WTC11 (cell line): Measurements from ENCODE around the gene RAPGEF5. TPM values are rescaled to one million over a fixed set of nuclear protein-coding genes. Genes with fewer than 3 reads are reported as not detected.

Experiments used
- ATAC-seq: fragments of 200-7000 bp; cut with Tn5 transposase; 2 replicates; pipeline ENCODE4 v1.10.0; 2021; ENCODE audit warnings: mild to moderate bottlenecking, moderate library complexity
- CTCF ChIA-PET: fragments of 300-600 bp; sonication (Branson Sonifier 250); formaldehyde crosslinking; loops from one replicate; lab custom pipeline; 2021; ENCODE audit warnings: antibody characterized with exemption; lab: Charles Lee
- POLR2A ChIA-PET: fragments of 350-600 bp; sonication (Branson Sonifier 250); formaldehyde crosslinking; loops from one replicate; lab custom pipeline; 2021; ENCODE audit warnings: antibody characterized with exemption; lab: Charles Lee
- DNase-seq: peaks from one replicate; pipeline ENCODE4 v3.0.0; 2021; ENCODE audit warnings: low spot score
- H3K27ac Mint-ChIP-seq: 2 replicates; pipeline ENCODE4 v1.8.0; 2021; ENCODE audit warnings: mixed read lengths
- H3K27me3 Mint-ChIP-seq: 2 replicates; pipeline ENCODE4 v1.8.0; 2021; ENCODE audit warnings: low read depth, mild to moderate bottlenecking, moderate library complexity, mixed read lengths
- H3K36me3 Mint-ChIP-seq: 2 replicates; pipeline ENCODE4 v1.8.0; 2021; ENCODE audit warnings: mixed read lengths
- H3K4me1 Mint-ChIP-seq: 2 replicates; pipeline ENCODE4 v1.8.0; 2022; ENCODE audit warnings: mixed read lengths
- H3K4me3 Mint-ChIP-seq: 2 replicates; pipeline ENCODE4 v1.8.0; 2021; ENCODE audit warnings: mild to moderate bottlenecking, moderate library complexity, mixed read lengths
- H3K9me3 Mint-ChIP-seq: 2 replicates; pipeline ENCODE4 v1.8.0; 2021; ENCODE audit warnings: mixed read lengths
- ATF1 ChIP-seq: sonication (generic); formaldehyde crosslinking; IDR thresholded peaks from 2 replicates; pipeline ENCODE4 v1.8.1; 2023; ENCODE audit warnings: mild to moderate bottlenecking, moderate library complexity, missing genetic modification reagents
- E2F1 ChIP-seq: sonication (generic); formaldehyde crosslinking; IDR thresholded peaks from 2 replicates; pipeline ENCODE4 v1.8.0; 2022; ENCODE audit warnings: mild to moderate bottlenecking, missing genetic modification reagents
- EMX1 ChIP-seq: fragments of 250-450 bp; sonication (Bioruptor Pico); IDR thresholded peaks from 2 replicates; pipeline ENCODE4 v1.8.0; 2021; ENCODE audit warnings: mild to moderate bottlenecking
- ETV6 ChIP-seq: sonication (generic); formaldehyde crosslinking; IDR thresholded peaks from 2 replicates; pipeline ENCODE4 v1.8.1; 2022; ENCODE audit warnings: mild to moderate bottlenecking, missing genetic modification reagents
- JAZF1 ChIP-seq: fragments of 250-450 bp; sonication (Bioruptor Pico); IDR thresholded peaks from 2 replicates; pipeline ENCODE4 v1.9.0; 2021; ENCODE audit warnings: moderate library complexity, mild to moderate bottlenecking, inconsistent platforms
- MAX ChIP-seq: sonication (generic); formaldehyde crosslinking; IDR thresholded peaks from 2 replicates; pipeline ENCODE4 v1.8.0; 2022; ENCODE audit warnings: mild to moderate bottlenecking, missing genetic modification reagents
- NFATC4 ChIP-seq: fragments of 250-450 bp; sonication (Bioruptor Pico); IDR thresholded peaks from 2 replicates; pipeline ENCODE4 v1.9.0; 2021; ENCODE audit warnings: mild to moderate bottlenecking
- NFE2L1 ChIP-seq: sonication (generic); formaldehyde crosslinking; IDR thresholded peaks from 2 replicates; pipeline ENCODE4 v1.8.1; 2023; ENCODE audit warnings: missing genetic modification reagents
- RORB ChIP-seq: fragments of 250-450 bp; sonication (Bioruptor Pico); IDR thresholded peaks from 2 replicates; pipeline ENCODE4 v1.9.0; 2021; ENCODE audit warnings: mild to moderate bottlenecking
- SMAD3 ChIP-seq: sonication (generic); formaldehyde crosslinking; IDR thresholded peaks from 2 replicates; pipeline ENCODE4 v1.8.0; 2022; ENCODE audit warnings: missing genetic modification reagents, mild to moderate bottlenecking, borderline replicate concordance
- ZNF121 ChIP-seq: sonication (generic); formaldehyde crosslinking; IDR thresholded peaks from 2 replicates; pipeline ENCODE4 v1.8.0; 2023; ENCODE audit warnings: missing genetic modification reagents
- ZNF138 ChIP-seq: sonication (generic); formaldehyde crosslinking; conservative IDR thresholded peaks from 2 replicates; pipeline ENCODE4 v1.8.1; 2022; ENCODE audit warnings: mild to moderate bottlenecking, moderate library complexity, missing genetic modification reagents
- ZNF263 ChIP-seq: sonication (generic); formaldehyde crosslinking; IDR thresholded peaks from 2 replicates; pipeline ENCODE4 v1.8.1; 2022; ENCODE audit warnings: low read depth, mild to moderate bottlenecking, moderate library complexity, missing genetic modification reagents
- ZNF317 ChIP-seq: sonication (generic); formaldehyde crosslinking; IDR thresholded peaks from 2 replicates; pipeline ENCODE4 v1.8.1; 2023; ENCODE audit warnings: low read depth, mild to moderate bottlenecking, moderate library complexity, missing genetic modification reagents, borderline replicate concordance
- ZNF425 ChIP-seq: fragments of 250-450 bp; sonication (Bioruptor Pico); conservative IDR thresholded peaks from 2 replicates; pipeline ENCODE4 v1.9.0; 2021; ENCODE audit warnings: mild to moderate bottlenecking
- ZNF532 ChIP-seq: fragments of 250-450 bp; sonication (Bioruptor Pico); IDR thresholded peaks from 2 replicates; pipeline ENCODE4 v1.9.0; 2021; ENCODE audit warnings: mild to moderate bottlenecking, borderline replicate concordance
- total RNA-seq: library from RNA; stranded (reverse); gene quantifications from 3 replicates; pipeline ENCODE4 v1.2.3, GENCODE V29; 2021

The RAPGEF5 gene
- total RNA-seq, 1 experiment from 2014 or later = 12.3 TPM

- H3K4me1 Mint-ChIP-seq = peaks cover 17% of the 10 kb centered on the region
- H3K27ac Mint-ChIP-seq = peak overlapping the region; percentile 2; the same call in 1 of the 2 replicates
- POLR2A ChIA-PET = interaction anchor here (0.6 kb wide), 1 partner anchor 187 kb away, joined by 6 read pairs; no protein-coding TSS in a partner anchor
- H3K4me3 Mint-ChIP-seq = no peak overlapping the region
- DNase-seq = no peak
- peak; percentile 74 for ATAC-seq
- CTCF ChIA-PET = interaction anchor here (0.9 to 1.9 kb wide), 4 partner anchors 11 to 210 kb away, joined by 3 to 9 read pairs (median 4); no protein-coding TSS in a partner anchor
- H3K36me3 Mint-ChIP-seq = 0 out of 2 replicates have a peak, but pooled peaks cover 2% of the 10 kb centered on the region
- no peaks in the 10 kb centered on the region for H3K9me3 Mint-ChIP-seq
- no peaks in the 10 kb centered on the region for H3K27me3 Mint-ChIP-seq
- no peak for TF ChIP-seq NFE2L1 (CRISPR knock-in tag)
- TF ChIP-seq NFATC4 (CRISPR knock-in tag) = no peak
- no peak for TF ChIP-seq ZNF317
- TF ChIP-seq ZNF263 (CRISPR knock-in tag) = no peak
- TF ChIP-seq SMAD3 = no peak
These were observed 37.2 kb downstream of the RAPGEF5 start for GRCh38 chr7:22319424-22320403.

- no peak overlapping the region; the same call in 1 of the 2 replicates for H3K27ac Mint-ChIP-seq
- CTCF ChIA-PET = interaction anchor here (1.3 kb wide), 1 partner anchor 10 kb away, joined by 4 read pairs; no protein-coding TSS in a partner anchor
These were observed 38.6 kb downstream of the RAPGEF5 start for GRCh38 chr7:22318376-22318775.

GRCh38 chr7:22317632-22318031 is 39.3 kb downstream of the RAPGEF5 start:
- ATAC-seq (no peak), DNase-seq (no peak)
- Mint-ChIP-seq H3K4me1 (peaks cover 14% of the 10 kb centered on the region), H3K36me3 (0 out of 2 replicates have a peak, but pooled peaks cover 3% of the 10 kb centered on the region)
- TF ChIP-seq RORB (CRISPR knock-in tag) = no peak
- TF ChIP-seq JAZF1 = no peak
- TF ChIP-seq NFATC4 (CRISPR knock-in tag) = no peak
- TF ChIP-seq, all 79 proteins: peak for 0
- H3K27me3 Mint-ChIP-seq = no peaks in the 10 kb centered on the region
- H3K4me3 Mint-ChIP-seq = no peak overlapping the region
- H3K9me3 Mint-ChIP-seq = no peaks in the 10 kb centered on the region
- ChIA-PET CTCF (interaction anchor here (1.1 to 1.2 kb wide), 2 partner anchors 10 to 135 kb away, joined by 3 read pairs; no protein-coding TSS in a partner anchor), POLR2A (no interaction called here)
- no peak overlapping the region for H3K27ac Mint-ChIP-seq

More at GRCh38 chr7:22318376-22318775, 38.6 kb downstream of the RAPGEF5 start:
- Mint-ChIP-seq H3K27me3 (no peaks in the 10 kb centered on the region), H3K9me3 (no peaks in the 10 kb centered on the region), H3K36me3 (0 out of 2 replicates have a peak, but pooled peaks cover 3% of the 10 kb centered on the region), H3K4me3 (no peak overlapping the region), H3K4me1 (peaks cover 17% of the 10 kb centered on the region)
- ATAC-seq (no peak), DNase-seq (no peak)
- no peak for TF ChIP-seq EMX1 (CRISPR knock-in tag)
- POLR2A ChIA-PET = no interaction called here

- Mint-ChIP-seq H3K4me1 (peaks cover 12% of the 10 kb centered on the region), H3K36me3 (0 out of 2 replicates have a peak, but pooled peaks cover 3% of the 10 kb centered on the region), H3K27ac (no peak overlapping the region), H3K4me3 (no peak overlapping the region), H3K27me3 (no peaks in the 10 kb centered on the region), H3K9me3 (no peaks in the 10 kb centered on the region)
- TF ChIP-seq ZNF138 = no peak
- no peak for TF ChIP-seq ATF1 (CRISPR knock-in tag)
- ChIA-PET POLR2A (no interaction called here), CTCF (interaction anchor here (1.1 to 1.2 kb wide), 2 partner anchors 11 to 136 kb away, joined by 3 read pairs; no protein-coding TSS in a partner anchor)
- ATAC-seq (no peak), DNase-seq (no peak)
These were observed 40.0 kb downstream of the RAPGEF5 start for GRCh38 chr7:22316914-22317313.

- H3K4me3 Mint-ChIP-seq = no peak overlapping the region
- CTCF ChIA-PET = interaction anchor here (0.8 to 1.1 kb wide), 4 partner anchors 11 to 198 kb away, joined by 3 to 4 read pairs (median 3); partner anchors contain the start of gene STEAP1B
- H3K27ac Mint-ChIP-seq = no peak overlapping the region
- DNase-seq (no peak), ATAC-seq (no peak)
- H3K27me3 Mint-ChIP-seq = no peaks in the 10 kb centered on the region
- peaks cover 29% of the 10 kb centered on the region for H3K36me3 Mint-ChIP-seq
- POLR2A ChIA-PET = no interaction called here
- peaks cover 9% of the 10 kb centered on the region for H3K4me1 Mint-ChIP-seq
- H3K9me3 Mint-ChIP-seq = peaks cover 16% of the 10 kb centered on the region
- no peak for TF ChIP-seq ZNF121 (CRISPR knock-in tag)
- no peak for TF ChIP-seq E2F1 (CRISPR knock-in tag)
- TF ChIP-seq MAX = no peak
- TF ChIP-seq ZNF532 (CRISPR knock-in tag) = no peak
- no peak for TF ChIP-seq ZNF425
- TF ChIP-seq ETV6 (CRISPR knock-in tag) = no peak
These were observed 49.1 kb downstream of the RAPGEF5 start for GRCh38 chr7:22307816-22308215.
